ENCODE measurements around the gene CFAP45. TPM values are rescaled to one million over a fixed set of nuclear protein-coding genes. Genes with fewer than 3 reads are reported as not detected.

The CFAP45 gene
- total RNA-seq, 6 experiments from 2014 or later, result 0.94 to 2.5 (median 1.2) TPM

DNA sequence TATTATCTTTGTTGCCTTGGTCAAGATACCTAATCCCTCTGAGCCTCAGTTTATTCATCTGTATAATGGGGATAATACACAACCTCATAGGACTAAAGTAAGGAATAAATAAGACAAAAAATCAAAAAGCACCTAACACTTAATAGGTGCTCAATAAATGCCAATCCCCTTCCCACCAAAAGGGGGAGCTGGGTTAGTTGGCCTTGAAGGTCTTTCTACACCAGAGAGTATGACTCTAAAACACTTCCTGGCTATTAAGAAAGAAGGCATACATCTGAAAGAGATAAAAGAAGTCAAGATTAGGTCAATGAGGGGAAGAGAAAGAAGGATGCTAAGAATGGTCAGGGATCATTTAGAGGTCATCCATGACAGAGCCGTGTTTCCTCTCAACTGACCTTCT is 48.6 kb downstream of the CFAP45 start:
- Mint-ChIP-seq H3K4me1 (ENCODE audit: low read depth) (peaks cover 76% of the 10 kb centered on the region), H3K27ac (peak overlapping the region; percentile 48), H3K9me3 (peaks cover 4% of the 10 kb centered on the region; the same call in 1 of the 2 replicates), H3K36me3 (ENCODE audit: low read depth) (0 out of 2 replicates have a peak, but pooled peaks cover 4% of the 10 kb centered on the region), H3K4me3 (no peak overlapping the region), H3K27me3 (ENCODE audit: insufficient read depth) (peaks cover 6% of the 10 kb centered on the region)
- DNase-seq, result no peak
- TF ChIP-seq, protein P1, sequence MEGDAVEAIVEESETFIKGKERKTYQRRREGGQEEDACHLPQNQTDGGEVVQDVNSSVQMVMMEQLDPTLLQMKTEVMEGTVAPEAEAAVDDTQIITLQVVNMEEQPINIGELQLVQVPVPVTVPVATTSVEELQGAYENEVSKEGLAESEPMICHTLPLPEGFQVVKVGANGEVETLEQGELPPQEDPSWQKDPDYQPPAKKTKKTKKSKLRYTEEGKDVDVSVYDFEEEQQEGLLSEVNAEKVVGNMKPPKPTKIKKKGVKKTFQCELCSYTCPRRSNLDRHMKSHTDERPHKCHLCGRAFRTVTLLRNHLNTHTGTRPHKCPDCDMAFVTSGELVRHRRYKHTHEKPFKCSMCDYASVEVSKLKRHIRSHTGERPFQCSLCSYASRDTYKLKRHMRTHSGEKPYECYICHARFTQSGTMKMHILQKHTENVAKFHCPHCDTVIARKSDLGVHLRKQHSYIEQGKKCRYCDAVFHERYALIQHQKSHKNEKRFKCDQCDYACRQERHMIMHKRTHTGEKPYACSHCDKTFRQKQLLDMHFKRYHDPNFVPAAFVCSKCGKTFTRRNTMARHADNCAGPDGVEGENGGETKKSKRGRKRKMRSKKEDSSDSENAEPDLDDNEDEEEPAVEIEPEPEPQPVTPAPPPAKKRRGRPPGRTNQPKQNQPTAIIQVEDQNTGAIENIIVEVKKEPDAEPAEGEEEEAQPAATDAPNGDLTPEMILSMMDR (IDR thresholded peaks at IDR 0.05), result no peak; the same call in 1 of the 2 replicates

DNA sequence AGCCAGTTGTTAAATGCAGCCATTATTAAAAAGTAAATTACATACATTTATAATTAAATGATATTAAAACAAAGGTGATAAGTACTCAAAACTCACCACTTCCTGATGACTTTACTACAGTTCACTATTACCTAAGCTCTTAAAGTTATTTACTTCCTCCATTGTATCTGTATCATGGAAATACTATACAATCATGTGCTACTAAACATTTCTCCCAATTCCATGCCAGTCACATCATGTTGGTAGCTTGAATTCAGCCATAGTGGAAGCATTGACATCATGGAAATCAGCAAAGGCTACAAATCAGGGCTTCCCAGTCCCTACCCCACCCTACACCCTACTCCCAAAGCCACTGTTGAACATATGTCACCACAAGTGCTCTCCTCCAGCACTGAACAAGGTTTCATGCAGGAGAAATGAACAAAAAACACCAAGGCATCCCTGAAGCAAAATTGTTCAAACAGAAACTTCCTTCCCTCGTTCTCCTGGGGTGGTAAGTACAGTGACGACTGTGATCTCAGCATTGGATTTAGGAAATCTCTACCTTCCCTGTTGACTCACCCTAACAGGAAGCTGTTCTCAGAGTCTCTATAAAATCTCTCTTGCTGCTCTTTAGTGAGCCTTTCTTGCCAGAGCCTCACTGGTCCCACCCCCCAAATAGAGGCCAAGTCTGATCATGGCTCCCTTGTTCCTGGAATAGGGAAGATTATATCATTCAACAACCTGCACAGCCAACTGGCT is 50.2 kb downstream of the CFAP45 start:
- Mint-ChIP-seq H3K4me3 (peak overlapping the region; percentile 80), H3K4me1 (ENCODE audit: low read depth) (peaks cover 73% of the 10 kb centered on the region), H3K9me3 (peaks cover 4% of the 10 kb centered on the region; the same call in 1 of the 2 replicates), H3K36me3 (ENCODE audit: low read depth) (0 out of 2 replicates have a peak, but pooled peaks cover 4% of the 10 kb centered on the region), H3K27ac (peak overlapping the region; percentile 96), H3K27me3 (ENCODE audit: insufficient read depth) (peaks cover 6% of the 10 kb centered on the region)
- peak; percentile 46 for DNase-seq
- TF ChIP-seq, protein P1 (IDR thresholded peaks at IDR 0.05), result no peak

DNA sequence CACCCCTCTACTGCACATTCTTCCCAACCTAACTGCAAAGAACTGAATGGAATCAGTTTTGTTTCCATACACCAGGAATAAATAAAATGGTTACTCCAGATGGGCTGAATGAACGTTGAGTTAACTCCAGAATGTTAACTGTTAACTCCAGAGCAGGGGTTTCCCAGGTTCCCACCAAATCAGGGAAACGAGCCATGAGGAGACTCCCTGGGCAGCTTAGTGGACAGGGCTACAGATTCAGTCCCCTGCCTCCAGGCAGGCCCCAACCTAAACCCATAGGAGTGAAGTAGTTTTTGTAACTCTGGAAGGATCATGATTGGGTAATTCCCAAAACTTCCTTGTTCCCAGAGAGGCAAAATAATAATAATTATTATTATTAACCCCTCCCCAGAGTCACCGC is 51.6 kb downstream of the CFAP45 start:
- H3K27ac Mint-ChIP-seq, result peak overlapping the region; percentile 96
- H3K9me3 Mint-ChIP-seq, result peaks cover 4% of the 10 kb centered on the region; the same call in 1 of the 2 replicates
- no peak overlapping the region for H3K4me3 Mint-ChIP-seq
- TF ChIP-seq, protein P1 (IDR thresholded peaks at IDR 0.05), result no peak
- H3K4me1 Mint-ChIP-seq (ENCODE audit: low read depth), result peaks cover 71% of the 10 kb centered on the region
- 0 out of 2 replicates have a peak, but pooled peaks cover 4% of the 10 kb centered on the region for H3K36me3 Mint-ChIP-seq (ENCODE audit: low read depth)
- H3K27me3 Mint-ChIP-seq (ENCODE audit: insufficient read depth), result peaks cover 6% of the 10 kb centered on the region
- DNase-seq, result no peak

DNA sequence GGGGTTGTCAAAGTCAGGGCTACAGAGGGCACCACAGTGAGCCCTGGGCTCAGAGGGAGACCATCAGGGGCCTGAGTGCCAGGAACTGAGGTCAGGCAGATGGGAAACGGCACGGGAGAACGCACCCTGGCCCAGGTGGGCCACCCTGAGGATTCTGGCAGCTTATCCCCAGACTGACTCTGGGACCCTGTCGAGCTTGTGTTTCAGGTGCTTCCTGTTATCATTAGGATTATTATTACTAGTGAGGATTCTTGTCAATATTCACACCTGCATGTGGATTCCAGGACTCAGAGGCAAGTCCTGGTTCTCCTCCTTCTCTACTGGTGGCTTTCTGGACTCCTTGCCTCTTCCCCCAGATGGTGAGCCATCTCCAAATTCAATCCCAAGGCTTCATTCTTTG is 52.7 kb downstream of the CFAP45 start:
- H3K27me3 Mint-ChIP-seq (ENCODE audit: insufficient read depth), result peaks cover 6% of the 10 kb centered on the region

DNA sequence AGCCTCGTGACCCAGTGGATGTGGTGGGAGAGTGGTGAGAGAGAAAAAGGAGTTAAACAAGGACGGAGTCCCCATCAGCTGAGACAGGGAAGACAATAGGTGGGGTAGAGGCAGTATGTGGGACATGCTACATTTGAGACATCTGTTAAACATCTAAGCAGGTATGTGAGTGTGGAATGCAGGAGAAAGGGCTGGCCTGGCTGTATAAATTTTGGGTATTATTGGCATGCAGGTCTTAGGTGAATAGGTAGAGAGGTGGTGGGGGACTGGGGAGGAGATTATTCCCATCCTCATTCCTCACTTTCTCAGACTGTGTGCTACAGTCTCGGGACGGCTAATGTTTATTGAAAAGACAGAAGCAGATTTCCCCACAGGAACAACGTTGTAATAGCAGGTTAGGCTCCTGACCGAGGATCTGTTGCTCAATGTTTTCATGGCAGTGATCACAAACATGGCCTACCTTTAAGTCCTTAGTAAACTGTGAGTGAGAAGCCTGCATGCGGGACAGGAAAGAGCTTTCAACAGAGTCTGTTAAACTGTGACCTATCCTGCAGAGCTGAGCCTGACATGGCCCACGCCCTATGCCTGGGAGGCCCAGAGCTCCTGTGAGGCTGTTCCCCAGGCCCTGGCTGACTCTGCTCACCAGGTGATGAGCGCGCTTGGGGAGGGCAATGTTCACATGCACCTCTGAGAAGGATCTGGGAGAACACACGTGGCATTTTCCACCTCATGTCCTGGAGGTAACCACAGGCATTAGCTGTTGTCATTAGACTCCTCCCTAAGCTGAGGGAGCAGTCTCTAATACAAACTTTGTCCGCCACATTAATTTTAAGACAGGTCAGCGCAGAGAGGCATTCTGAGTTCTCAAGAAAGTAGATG is 54.0 kb downstream of the CFAP45 start:
- TF ChIP-seq, protein P1 (IDR thresholded peaks at IDR 0.05), result no peak
- DNase-seq, result no peak
- Mint-ChIP-seq H3K27me3 (ENCODE audit: insufficient read depth) (peaks cover 6% of the 10 kb centered on the region), H3K4me1 (ENCODE audit: low read depth) (peaks cover 57% of the 10 kb centered on the region), H3K4me3 (no peak overlapping the region), H3K36me3 (ENCODE audit: low read depth) (0 out of 2 replicates have a peak, but pooled peaks cover 4% of the 10 kb centered on the region), H3K9me3 (peaks cover 4% of the 10 kb centered on the region; the same call in 1 of the 2 replicates), H3K27ac (no peak overlapping the region)

More for the DNA sequence above, 52.7 kb downstream of the CFAP45 start:
- TF ChIP-seq, protein P1 (IDR thresholded peaks at IDR 0.05), result no peak
- Mint-ChIP-seq H3K4me3 (no peak overlapping the region), H3K27ac (no peak overlapping the region), H3K9me3 (peaks cover 4% of the 10 kb centered on the region; the same call in 1 of the 2 replicates), H3K36me3 (ENCODE audit: low read depth) (0 out of 2 replicates have a peak, but pooled peaks cover 4% of the 10 kb centered on the region), H3K4me1 (ENCODE audit: low read depth) (peaks cover 61% of the 10 kb centered on the region)
- no peak for DNase-seq
